ENCODE data around the gene CHCHD10. TPM values are rescaled to one million over a fixed set of nuclear protein-coding genes. Genes with fewer than 3 reads are reported as not detected.
A peak's percentile ranks its signal among the peaks of the same experiment; 100 is the strongest.

CHCHD10 gene
- total RNA-seq, 2 donors from 2014 or later, result 420 to 719 TPM

DNA sequence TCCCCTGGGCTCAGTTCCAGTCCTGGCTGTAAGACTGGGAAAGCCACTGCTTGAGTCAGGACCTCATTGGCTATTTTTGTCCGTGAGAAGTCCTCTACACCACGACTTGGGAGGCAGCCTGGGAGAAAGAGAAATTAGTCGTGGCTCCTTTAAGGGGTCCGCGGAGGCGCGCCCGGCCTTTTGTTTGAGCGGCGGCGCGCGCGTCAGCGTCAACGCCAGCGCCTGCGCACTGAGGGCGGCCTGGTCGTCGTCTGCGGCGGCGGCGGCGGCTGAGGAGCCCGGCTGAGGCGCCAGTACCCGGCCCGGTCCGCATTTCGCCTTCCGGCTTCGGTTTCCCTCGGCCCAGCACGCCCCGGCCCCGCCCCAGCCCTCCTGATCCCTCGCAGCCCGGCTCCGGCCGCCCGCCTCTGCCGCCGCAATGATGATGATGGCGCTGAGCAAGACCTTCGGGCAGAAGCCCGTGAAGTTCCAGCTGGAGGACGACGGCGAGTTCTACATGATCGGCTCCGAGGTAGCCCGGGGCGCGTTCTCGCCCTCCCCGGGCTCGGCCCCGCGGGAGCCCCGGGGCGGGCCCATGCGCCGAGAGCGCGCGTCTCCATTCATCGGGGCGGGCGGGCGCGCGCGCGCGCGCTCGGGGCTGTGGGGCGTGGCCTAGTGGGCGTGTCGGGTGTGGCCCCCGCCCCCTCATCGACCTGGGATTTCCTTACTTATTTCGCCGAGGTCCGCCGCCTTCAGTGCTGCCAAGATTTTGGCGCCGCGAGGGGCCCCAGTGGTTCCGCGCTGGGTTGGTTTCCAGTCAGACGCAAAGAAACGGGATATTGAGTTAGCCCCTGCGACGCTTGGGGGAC is 19.2 kb upstream of the CHCHD10 start, which contains the start of gene SMARCB1:
Gene SMARCB1 (plus strand): TSS at position 215 of the 848 bp plus-strand sequence. CDS start 204 bp downstream, at position 419.
- H3K27me3 ChIP-seq, result no peaks in the 10 kb centered on the region
- peaks cover 7% of the 10 kb centered on the region for H3K4me1 ChIP-seq
- peak within 1 kb of the TSS; percentile 83 to 88 for H3K9ac ChIP-seq (ENCODE audit: low read depth in 2 of 2, low read length in 2 of 2)
- TF ChIP-seq, protein P1, sequence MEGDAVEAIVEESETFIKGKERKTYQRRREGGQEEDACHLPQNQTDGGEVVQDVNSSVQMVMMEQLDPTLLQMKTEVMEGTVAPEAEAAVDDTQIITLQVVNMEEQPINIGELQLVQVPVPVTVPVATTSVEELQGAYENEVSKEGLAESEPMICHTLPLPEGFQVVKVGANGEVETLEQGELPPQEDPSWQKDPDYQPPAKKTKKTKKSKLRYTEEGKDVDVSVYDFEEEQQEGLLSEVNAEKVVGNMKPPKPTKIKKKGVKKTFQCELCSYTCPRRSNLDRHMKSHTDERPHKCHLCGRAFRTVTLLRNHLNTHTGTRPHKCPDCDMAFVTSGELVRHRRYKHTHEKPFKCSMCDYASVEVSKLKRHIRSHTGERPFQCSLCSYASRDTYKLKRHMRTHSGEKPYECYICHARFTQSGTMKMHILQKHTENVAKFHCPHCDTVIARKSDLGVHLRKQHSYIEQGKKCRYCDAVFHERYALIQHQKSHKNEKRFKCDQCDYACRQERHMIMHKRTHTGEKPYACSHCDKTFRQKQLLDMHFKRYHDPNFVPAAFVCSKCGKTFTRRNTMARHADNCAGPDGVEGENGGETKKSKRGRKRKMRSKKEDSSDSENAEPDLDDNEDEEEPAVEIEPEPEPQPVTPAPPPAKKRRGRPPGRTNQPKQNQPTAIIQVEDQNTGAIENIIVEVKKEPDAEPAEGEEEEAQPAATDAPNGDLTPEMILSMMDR (IDR thresholded peaks at IDR 0.05), result no peak
- peak; percentile 93 for DNase-seq
- no peaks in the 10 kb centered on the region for H3K36me3 ChIP-seq
- H3K9me3 ChIP-seq, result no peaks in the 10 kb centered on the region
- peak within 1 kb of the TSS; percentile 65 for H3K4me3 ChIP-seq
- intact Hi-C loops (cut with DNase I), result no loop called here
- H3K27ac ChIP-seq, result peak within 1 kb of the TSS; percentile 97

DNA sequence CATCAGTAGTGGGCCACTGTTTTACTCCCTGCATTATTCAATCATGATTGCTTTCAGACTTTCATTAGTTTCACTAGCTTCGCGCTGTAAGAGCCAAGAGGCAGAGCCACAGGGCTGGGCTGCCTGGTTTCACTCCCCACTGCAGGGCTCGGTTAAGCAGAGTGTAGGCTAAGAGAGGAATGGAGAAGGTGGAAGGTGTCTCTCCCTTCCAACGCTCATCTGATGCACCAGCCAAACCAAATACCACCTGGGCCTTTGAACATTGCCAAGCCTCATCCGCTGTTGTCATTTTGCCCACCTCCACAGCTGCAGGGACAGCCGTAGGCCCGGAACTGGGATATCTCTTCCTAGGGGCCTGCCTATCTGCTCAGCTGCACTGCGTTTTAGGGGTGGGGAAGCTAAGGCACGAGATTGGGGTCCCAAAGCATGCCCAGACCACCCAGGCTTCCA is 18.5 kb upstream of the CHCHD10 start:
- Histone ChIP-seq H3K4me3 (peak overlapping the region; percentile 65), H3K4me1 (peaks cover 7% of the 10 kb centered on the region), H3K9me3 (no peaks in the 10 kb centered on the region), H3K36me3 (no peaks in the 10 kb centered on the region), H3K27me3 (no peaks in the 10 kb centered on the region), H3K27ac (peak overlapping the region; percentile 97), H3K9ac (ENCODE audit: low read depth in 2 of 2, low read length in 2 of 2) (peak overlapping the region; percentile 46 to 59)
- intact Hi-C loops (cut with DNase I), result no loop called here
- DNase-seq, result no peak
- TF ChIP-seq, protein P1 (IDR thresholded peaks at IDR 0.05), result no peak

DNA sequence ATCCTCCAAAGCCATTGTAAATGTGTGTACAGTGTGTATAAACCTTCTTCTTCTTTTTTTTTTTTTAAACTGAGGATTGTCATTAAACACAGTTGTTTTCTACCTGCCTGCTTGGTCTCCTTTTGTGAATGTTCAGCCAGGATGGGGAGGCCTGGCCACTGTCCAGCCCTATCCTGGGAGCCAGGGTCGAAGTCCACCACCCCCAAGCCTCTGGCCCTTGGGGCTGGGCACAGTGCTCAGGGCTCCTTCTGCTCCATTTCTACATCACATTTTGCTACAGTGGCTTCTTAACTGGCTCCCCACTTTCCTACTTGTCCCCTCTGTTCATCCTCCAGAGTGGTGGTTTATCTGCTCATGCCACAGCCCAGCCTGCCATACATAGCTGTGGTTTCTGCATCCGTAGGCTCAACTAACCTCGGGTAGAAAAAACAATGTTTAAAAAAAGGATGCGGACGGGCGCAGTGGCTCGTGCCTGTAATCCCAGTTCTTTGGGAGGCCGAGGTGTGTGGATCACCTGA is 16.5 kb upstream of the CHCHD10 start:
- H3K27me3 ChIP-seq, result no peaks in the 10 kb centered on the region
- no peak overlapping the region for H3K27ac ChIP-seq
- TF ChIP-seq, protein P1 (IDR thresholded peaks at IDR 0.05), result no peak
- no peaks in the 10 kb centered on the region for H3K9me3 ChIP-seq
- intact Hi-C loops (cut with DNase I), result no loop called here
- no peak overlapping the region for H3K4me3 ChIP-seq
- H3K36me3 ChIP-seq, result no peaks in the 10 kb centered on the region
- H3K9ac ChIP-seq (ENCODE audit: low read depth in 2 of 2, low read length in 2 of 2), result no peak overlapping the region
- DNase-seq, result peak; percentile 58
- peaks cover 7% of the 10 kb centered on the region for H3K4me1 ChIP-seq

DNA sequence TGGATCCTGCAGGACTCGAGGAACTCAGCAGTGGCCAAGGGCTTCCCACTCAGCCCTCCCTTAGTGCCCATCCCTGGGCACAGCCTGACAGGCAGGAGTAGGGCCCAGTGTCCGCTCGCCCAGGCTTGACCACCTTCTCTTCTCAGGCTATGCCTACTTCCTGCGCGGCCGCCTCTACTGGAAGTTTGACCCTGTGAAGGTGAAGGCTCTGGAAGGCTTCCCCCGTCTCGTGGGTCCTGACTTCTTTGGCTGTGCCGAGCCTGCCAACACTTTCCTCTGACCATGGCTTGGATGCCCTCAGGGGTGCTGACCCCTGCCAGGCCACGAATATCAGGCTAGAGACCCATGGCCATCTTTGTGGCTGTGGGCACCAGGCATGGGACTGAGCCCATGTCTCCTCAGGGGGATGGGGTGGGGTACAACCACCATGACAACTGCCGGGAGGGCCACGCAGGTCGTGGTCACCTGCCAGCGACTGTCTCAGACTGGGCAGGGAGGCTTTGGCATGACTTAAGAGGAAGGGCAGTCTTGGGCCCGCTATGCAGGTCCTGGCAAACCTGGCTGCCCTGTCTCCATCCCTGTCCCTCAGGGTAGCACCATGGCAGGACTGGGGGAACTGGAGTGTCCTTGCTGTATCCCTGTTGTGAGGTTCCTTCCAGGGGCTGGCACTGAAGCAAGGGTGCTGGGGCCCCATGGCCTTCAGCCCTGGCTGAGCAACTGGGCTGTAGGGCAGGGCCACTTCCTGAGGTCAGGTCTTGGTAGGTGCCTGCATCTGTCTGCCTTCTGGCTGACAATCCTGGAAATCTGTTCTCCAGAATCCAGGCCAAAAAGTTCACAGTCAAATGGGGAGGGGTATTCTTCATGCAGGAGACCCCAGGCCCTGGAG is 15.7 kb upstream of the CHCHD10 start:
- H3K9me3 ChIP-seq, result no peaks in the 10 kb centered on the region
- TF ChIP-seq, protein P1 (IDR thresholded peaks at IDR 0.05), result no peak
- H3K4me3 ChIP-seq, result no peak overlapping the region
- no peak overlapping the region for H3K9ac ChIP-seq (ENCODE audit: low read depth in 2 of 2, low read length in 2 of 2)
- H3K27me3 ChIP-seq, result no peaks in the 10 kb centered on the region
- H3K27ac ChIP-seq, result no peak overlapping the region
- no peaks in the 10 kb centered on the region for H3K36me3 ChIP-seq
- no peak for DNase-seq
- intact Hi-C loops (cut with DNase I), result no loop called here
- peaks cover 7% of the 10 kb centered on the region for H3K4me1 ChIP-seq

DNA sequence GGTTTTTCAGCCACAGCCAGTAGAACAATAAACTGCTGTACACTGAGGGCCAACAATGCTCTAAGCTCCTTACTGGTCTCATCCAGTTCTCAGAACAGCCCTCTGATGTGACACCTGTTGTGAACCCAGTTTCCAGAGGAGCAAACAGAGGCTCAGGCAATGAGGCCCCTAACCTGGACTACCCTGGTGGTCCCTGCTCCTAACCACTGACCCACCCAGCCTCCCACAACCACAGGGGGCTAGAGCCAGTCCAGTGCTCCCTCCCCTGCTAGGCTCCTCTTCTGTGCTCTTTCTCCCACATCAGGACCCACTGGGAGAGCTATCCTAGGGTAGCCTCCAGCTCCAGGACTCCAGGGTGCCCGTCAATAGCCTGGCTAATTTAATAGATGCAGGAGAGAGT is 14.9 kb upstream of the CHCHD10 start:
- Histone ChIP-seq H3K9me3 (no peaks in the 10 kb centered on the region), H3K27me3 (no peaks in the 10 kb centered on the region), H3K9ac (ENCODE audit: low read depth in 2 of 2, low read length in 2 of 2) (peak overlapping the region in 1 of 2 donors; percentile 6), H3K4me1 (peaks cover 1% of the 10 kb centered on the region), H3K4me3 (no peak overlapping the region), H3K36me3 (no peaks in the 10 kb centered on the region), H3K27ac (no peak overlapping the region)
- DNase-seq, result no peak
- intact Hi-C loops (cut with DNase I), result no loop called here
- TF ChIP-seq, protein P1 (IDR thresholded peaks at IDR 0.05), result no peak
